A673 (cell line): Measurements from ENCODE around the gene SIRT6.
A peak's percentile ranks its signal among the peaks of the same experiment; 100 is the strongest.

Source experiments
- EZH2 ChIP-seq: fragments of 200-600 bp; sonication (generic); IDR thresholded peaks from 2 replicates; pipeline ENCODE4 v1.6.1; 2017; ENCODE audit warnings: borderline replicate concordance, low read depth, mild to moderate bottlenecking, mixed read lengths, antibody characterized with exemption, low read length; ENCODE audit not compliant: poor library complexity, severe bottlenecking
- TF ChIP-seq, protein P1 (sequence below): fragments of 300-800, 200-600 bp; sonication (generic); conservative IDR thresholded peaks from 2 replicates; pipeline ENCODE4 v1.5.1; 2017; ENCODE audit warnings: low read depth, mild to moderate bottlenecking, antibody characterized with exemption, low read length, moderate library complexity, mixed read lengths

DNA sequence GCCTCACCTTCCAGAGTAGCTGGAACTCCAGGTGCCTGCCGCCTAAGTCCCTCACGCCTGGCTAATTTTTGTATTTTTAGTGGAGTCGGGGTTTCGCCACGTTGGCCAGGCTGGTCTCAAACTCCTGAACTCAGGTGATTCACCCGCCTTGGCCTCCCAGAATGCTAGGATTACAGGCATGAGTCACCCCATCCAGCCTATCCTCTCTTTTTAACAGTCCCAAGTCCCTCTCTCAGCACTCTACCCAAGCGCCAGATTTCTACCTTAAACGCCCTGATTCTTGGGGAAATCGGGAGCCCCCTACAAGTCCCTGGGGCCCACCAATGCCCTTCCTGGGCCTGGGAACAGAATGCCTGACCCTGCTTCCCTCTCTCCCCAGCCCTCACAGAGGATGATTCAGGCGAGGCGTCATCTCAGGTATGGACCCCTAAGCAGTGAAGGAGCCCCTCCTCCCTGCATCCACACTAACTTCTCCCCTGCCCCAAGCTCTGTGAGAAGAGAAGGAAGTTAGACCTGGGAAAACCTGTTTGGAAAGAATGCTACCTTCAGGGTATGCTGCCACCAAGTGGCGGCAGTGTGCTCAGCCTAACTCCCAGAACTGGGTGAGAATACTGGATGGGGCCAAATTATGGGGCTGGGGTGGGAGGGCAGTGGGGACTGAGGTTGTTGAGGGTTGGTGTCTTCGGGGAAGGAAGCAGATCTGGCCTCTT is 26.2 kb upstream of the SIRT6 start:
- TF ChIP-seq, protein P1, sequence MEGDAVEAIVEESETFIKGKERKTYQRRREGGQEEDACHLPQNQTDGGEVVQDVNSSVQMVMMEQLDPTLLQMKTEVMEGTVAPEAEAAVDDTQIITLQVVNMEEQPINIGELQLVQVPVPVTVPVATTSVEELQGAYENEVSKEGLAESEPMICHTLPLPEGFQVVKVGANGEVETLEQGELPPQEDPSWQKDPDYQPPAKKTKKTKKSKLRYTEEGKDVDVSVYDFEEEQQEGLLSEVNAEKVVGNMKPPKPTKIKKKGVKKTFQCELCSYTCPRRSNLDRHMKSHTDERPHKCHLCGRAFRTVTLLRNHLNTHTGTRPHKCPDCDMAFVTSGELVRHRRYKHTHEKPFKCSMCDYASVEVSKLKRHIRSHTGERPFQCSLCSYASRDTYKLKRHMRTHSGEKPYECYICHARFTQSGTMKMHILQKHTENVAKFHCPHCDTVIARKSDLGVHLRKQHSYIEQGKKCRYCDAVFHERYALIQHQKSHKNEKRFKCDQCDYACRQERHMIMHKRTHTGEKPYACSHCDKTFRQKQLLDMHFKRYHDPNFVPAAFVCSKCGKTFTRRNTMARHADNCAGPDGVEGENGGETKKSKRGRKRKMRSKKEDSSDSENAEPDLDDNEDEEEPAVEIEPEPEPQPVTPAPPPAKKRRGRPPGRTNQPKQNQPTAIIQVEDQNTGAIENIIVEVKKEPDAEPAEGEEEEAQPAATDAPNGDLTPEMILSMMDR, result peak; percentile 63
- no peak for TF ChIP-seq EZH2
